HG02610 (cell line): ENCODE results near the gene SLC23A2.

Source experiments
- ATAC-seq: cut with Tn5 transposase; IDR thresholded peaks from one replicate; pipeline ENCODE4 v1.9.1; 2021; ENCODE audit warnings: mild to moderate bottlenecking, moderate library complexity; ENCODE audit not compliant: unreplicated experiment

SLC23A2 gene

DNA sequence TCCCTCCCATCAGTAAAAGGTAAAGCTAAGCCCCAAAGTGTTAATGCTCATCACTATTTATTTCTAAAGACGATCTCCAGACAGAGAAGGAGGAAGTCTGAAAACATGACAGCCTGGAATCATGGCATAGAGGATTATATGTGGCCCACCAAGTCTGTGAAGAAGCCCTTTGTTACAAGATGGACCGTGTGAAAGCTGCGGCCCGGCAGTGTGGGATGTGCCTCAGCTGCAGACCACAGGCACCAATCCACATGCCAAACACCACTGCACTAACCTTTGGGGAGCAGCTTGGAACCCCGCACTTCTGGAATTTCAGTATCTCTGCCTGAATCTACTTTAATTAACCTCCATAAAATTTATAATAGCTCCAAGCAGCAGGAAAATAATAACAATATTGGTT, 90.4 kb downstream of the SLC23A2 start:
- ATAC-seq, result no peak

- ATAC-seq, result no peak
These were observed 95.7 kb downstream of the SLC23A2 start for GRCh38 chr20:4905613-4906012.

- no peak for ATAC-seq
These were observed 96.1 kb downstream of the SLC23A2 start for GRCh38 chr20:4905195-4905594.

DNA sequence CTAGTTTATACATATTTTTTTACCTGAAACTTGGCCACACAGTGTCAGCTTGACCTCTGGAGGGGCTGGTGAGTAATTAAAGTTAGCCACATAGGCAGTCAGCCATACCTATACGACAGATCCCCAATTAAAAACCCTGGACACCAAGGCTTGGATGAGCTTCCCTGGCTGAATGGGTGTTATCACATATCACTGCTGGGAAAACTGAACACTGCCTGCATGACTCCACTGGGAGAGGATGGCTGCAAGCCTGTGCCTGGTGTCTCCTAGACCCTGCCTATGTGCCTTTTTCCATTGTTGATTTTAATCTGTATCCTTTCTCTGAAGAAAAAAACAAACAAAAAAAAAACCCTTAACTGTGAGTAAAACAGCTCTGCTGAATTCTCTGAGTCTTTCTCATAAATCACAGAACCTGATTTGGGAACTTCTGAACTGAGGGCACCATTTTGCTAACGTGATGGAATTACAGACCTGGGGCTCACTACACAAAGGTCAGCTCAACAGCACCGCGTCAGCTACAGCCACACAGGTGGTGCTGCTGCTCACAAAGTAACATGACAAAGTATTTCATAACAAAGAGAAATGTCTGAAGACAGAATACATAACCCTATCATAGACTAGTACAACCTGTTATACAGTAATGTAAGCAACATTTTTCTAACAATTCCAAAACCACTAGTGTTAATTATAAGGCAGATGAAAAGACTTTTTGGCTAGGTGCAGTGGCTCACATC, 97.0 kb downstream of the SLC23A2 start:
- no peak for ATAC-seq

GRCh38 chr20:4902788-4903187, 98.5 kb downstream of the SLC23A2 start:
- no peak for ATAC-seq

DNA sequence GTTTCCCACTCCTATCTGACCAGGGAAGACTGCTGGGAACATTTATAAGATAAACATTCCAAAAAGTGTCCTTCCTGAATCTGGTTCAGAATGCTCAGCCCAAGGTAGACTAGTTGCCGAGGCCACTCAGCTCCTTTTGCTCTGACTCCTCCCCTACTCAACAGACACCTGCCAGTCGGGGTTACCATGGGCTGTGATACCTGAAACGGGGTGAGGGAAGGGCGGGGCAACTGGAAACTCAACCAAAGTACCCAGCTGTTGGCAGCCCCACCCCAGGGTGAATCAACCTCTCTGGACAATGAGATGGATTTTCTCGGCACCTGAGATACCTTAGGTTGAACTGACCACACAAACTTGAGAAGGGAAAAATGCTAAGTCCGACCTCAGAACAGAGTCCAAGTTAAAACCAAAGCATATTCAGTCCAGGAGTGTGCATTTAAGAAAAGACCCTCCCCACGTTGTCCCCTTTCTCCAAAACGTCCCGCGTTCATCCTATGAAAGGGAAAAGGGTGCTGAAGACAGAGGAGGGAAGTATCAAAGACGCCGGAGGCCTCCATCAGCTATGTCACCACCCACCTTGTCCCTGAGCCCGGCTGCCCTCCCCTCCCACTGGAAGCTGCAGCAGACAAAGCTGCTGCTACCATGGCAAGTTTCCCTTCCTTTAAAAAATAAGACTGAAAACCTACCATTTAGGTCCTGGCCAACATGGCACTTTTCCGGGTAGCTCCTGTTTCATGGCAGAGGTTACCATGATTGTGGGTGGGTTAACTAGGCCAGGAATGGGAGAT, 100.1 kb downstream of the SLC23A2 start:
- no peak for ATAC-seq

DNA sequence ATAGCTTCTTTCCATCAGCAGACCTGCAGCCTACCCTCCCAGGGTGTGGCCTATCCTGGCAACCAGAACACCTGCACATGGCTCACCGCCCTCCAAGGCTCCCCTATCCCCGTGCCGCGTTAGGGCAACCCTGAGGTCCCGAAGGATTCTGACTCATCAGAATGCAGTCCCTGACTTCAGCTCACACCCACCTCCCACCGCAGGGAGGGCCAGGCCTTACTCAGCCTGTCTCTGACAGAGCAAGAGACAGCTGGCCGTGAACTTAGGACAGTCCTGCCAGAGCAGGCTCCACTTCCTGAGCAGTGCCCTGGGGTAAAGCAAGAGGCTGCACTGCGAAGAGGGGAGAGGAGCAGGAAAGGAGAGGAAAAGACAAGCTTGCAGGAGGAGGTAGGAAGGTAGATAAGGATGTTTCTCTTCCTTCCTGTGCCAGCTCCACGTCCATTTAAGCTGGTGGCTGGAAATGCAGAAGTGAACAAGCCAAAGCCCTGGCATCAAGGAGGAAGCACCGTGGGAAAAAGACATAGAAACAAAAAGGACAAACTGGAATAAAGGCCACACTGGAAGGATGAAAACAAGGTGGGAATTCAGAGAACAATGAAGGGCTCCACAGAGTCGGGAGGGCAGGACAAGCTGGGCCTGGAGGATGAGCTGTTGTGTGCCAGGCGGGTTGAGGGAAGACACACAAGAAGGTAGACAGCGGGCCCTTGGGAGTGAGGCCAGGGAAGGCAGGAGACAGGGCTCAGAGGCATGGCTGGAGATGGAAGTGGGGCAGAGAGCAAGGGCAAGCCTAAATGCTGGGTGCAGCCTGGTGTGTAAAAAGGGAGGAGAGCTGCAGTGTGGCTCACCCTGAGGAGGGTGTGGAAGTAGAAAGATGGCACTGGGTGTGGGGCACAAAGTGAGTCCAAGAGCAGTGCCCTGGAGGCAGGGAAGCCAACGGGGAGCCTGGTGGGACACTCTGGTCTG, 102.7 kb downstream of the SLC23A2 start:
- no peak for ATAC-seq

- no peak for ATAC-seq
These were observed 103.7 kb downstream of the SLC23A2 start for GRCh38 chr20:4897600-4897999.

- ATAC-seq, result no peak
These were observed 104.3 kb downstream of the SLC23A2 start for GRCh38 chr20:4896971-4897497.

GRCh38 chr20:4896119-4896702, 105.1 kb downstream of the SLC23A2 start:
- no peak for ATAC-seq

- no peak for ATAC-seq
These were observed 106.3 kb downstream of the SLC23A2 start for GRCh38 chr20:4894981-4895381.

- ATAC-seq, result no peak
These were observed 106.9 kb downstream of the SLC23A2 start for GRCh38 chr20:4894409-4894808.

- ATAC-seq, result no peak
These were observed 107.6 kb downstream of the SLC23A2 start for GRCh38 chr20:4893709-4894108.

DNA sequence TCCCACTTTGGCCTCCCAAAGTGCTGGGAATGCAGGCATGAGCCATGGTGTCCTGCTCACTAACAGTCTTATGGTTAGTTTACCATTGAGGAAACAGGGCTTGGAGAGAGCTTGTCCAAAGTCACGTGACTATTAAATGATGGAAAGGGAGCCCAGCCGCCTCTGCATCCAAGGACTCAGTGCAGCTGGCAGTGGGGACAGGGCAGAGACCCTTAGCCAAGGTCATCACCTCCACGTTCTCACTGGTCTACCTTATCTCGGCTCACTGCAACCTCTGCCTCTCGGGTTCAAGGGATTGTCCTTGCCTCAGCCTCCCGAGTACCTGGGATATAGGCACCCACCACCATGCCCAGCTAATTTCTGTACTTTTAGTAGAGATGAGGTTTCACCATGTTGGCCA, 109.3 kb downstream of the SLC23A2 start:
- ATAC-seq, result no peak

DNA sequence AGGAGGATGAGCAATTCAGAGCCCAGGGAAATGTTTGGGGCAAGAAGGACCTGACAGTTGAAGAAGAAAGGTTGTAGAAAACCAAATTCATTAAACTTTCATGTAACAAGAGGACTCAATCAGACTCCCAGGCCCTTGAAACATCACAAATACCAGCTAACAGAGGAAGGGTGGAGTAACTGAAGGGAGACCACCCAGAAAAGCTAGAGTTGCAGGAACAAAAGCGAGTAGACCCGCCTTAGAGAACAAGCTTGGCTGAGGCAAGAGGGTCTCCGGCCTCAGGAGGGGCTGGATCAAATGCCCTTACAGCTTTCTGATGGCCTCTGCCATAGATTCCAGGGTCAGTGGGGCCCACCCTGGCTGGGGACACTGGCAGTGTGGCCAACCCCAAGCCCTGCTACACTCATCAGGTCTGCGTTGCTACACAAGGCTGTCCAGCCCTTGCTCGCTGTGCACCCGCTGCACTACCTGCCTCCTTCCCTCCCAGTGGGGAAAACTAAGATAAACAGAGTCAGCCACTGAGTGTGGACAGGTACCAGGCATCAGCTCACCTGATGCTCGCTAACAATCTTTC, 110.0 kb downstream of the SLC23A2 start:
- ATAC-seq, result no peak

DNA sequence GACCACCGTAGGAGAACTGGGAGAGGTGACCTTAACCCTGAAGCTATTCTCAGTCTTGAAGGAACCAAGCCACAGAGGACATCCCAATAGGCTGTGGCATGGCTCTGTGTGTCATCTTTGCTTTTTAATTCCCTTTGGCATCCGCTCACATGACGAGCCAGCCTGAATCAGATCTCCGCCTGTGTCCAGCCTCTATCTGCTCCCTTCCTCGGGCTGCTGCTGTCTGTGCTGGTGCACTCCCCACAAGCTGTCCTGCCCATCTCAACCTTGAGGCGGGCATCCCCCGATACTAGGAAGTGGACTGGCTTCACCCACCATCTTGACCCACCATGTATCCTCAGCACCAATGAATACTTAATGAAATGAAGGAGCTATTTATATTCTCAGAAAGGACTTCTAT, 111.9 kb downstream of the SLC23A2 start:
- ATAC-seq, result no peak

GRCh38 chr20:4887586-4887985, 113.7 kb downstream of the SLC23A2 start:
- no peak for ATAC-seq

- no peak for ATAC-seq
These were observed 114.4 kb downstream of the SLC23A2 start for GRCh38 chr20:4886771-4887527.

DNA sequence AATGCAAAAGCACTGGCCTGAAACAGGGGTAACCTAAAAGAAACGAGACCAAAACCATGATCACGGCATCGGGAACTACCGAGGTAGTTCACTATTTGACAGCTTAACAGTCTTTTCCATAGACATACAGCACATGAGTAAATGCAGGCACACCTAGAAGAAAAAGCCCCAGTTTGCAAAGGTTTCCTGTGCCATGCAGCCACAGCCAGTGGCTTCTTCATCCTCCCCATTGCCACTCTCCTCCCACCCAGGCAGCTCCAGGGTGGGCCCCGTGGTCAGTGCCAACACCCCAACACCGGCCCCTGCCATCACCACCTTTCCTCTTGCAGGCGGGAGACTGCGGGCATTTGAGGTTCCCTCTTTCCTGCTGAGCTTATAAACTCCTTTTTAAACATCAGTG, 115.4 kb downstream of the SLC23A2 start:
- no peak for ATAC-seq

- no peak for ATAC-seq
These were observed 117.8 kb downstream of the SLC23A2 start for GRCh38 chr20:4883546-4883945.
